Fibroblast of lung (primary cell): ENCODE results near the gene SLFN12L. TPM values are rescaled to one million over a fixed set of nuclear protein-coding genes. Genes with fewer than 3 reads are reported as not detected.

Experiments used
- DNase-seq, 2 donors: peaks; one replicate each; pipeline versions ENCODE4 v3.0.0 to v3.0.0-alpha.2; 2010; ENCODE audit warnings: low read depth in 2 of 2
- H2AFZ ChIP-seq: 2 replicates; pipeline ENCODE4 v1.5.1; 2012; ENCODE audit warnings: low read length, control low read depth, inconsistent platforms
- H3K27ac ChIP-seq: 2 replicates; pipeline ENCODE4 v1.5.1; 2011; ENCODE audit warnings: low read length, control low read depth; ENCODE audit not compliant: insufficient read depth
- H3K27me3 ChIP-seq: 2 replicates; pipeline ENCODE4 v1.5.1; 2011; ENCODE audit warnings: mild to moderate bottlenecking, low read length; ENCODE audit not compliant: control insufficient read depth, insufficient read depth
- H3K36me3 ChIP-seq: 2 replicates; pipeline ENCODE4 v1.5.1; 2011; ENCODE audit warnings: low read length; ENCODE audit not compliant: control insufficient read depth, insufficient read depth
- H3K4me1 ChIP-seq: 2 replicates; pipeline ENCODE4 v1.5.1; 2011; ENCODE audit warnings: low read length; ENCODE audit not compliant: control insufficient read depth, insufficient read depth; ENCODE audit errors: extremely low read depth
- H3K4me2 ChIP-seq: 2 replicates; pipeline ENCODE4 v1.5.1; 2011; ENCODE audit warnings: low read length, control low read depth; ENCODE audit not compliant: insufficient read depth; ENCODE audit errors: extremely low read depth
- H3K4me3 ChIP-seq, 4 experiments: fragments of 200-600 bp in 1 of 4; sonication (generic) in 1 of 4; replicated peaks in 1 of 4; 2 replicates each; pipeline ENCODE4 v1.5.1; 2011 to 2016; ENCODE audit warnings: low read length in 4 of 4, low read depth in 3 of 4, mild to moderate bottlenecking in 3 of 4, control low read depth in 2 of 4, inconsistent platforms in 1 of 4, mixed read lengths in 1 of 4; ENCODE audit not compliant: insufficient read depth in 1 of 4; ENCODE audit errors: control extremely low read depth in 1 of 4
- H3K79me2 ChIP-seq: 2 replicates; pipeline ENCODE4 v1.5.1; 2012; ENCODE audit warnings: mild to moderate bottlenecking, low read length, inconsistent platforms; ENCODE audit not compliant: control insufficient read depth, insufficient read depth
- H3K9ac ChIP-seq: 2 replicates; pipeline ENCODE4 v1.5.1; 2011; ENCODE audit warnings: mild to moderate bottlenecking, low read length, control low read depth; ENCODE audit not compliant: insufficient read depth
- H3K9me3 ChIP-seq: 2 replicates; pipeline ENCODE4 v1.5.1; 2012; ENCODE audit warnings: low read depth, low read length; ENCODE audit not compliant: control insufficient read depth, insufficient read depth
- H4K20me1 ChIP-seq: 2 replicates; pipeline ENCODE4 v1.5.1; 2011; ENCODE audit warnings: low read length; ENCODE audit not compliant: control insufficient read depth, insufficient read depth; ENCODE audit errors: extremely low read depth
- CTCF ChIP-seq, 2 donors: IDR thresholded peaks in 1 of 2; conservative IDR thresholded peaks in 1 of 2; 1 replicate in 1 of 2; 2 replicates in 1 of 2; pipeline ENCODE4 v1.5.1; 2011 to 2012; ENCODE audit warnings: low read length in 2 of 2, control low read depth in 1 of 2, inconsistent platforms in 1 of 2, low read depth in 1 of 2, mild to moderate bottlenecking in 1 of 2
- EZH2 ChIP-seq: IDR thresholded peaks from 2 replicates; pipeline ENCODE4 v1.5.1; 2012; ENCODE audit warnings: low read length, control low read depth, mild to moderate bottlenecking; ENCODE audit errors: missing control alignments
- polyA plus RNA-seq, 2 donors: library from polyadenylated mRNA; depleted of rRNA in 1 of 2; stranded (reverse) in 1 of 2; unstranded in 1 of 2; fragments of >200 nt; gene quantifications; 2 replicates each; pipeline ENCODE4 v1.2.1, GENCODE V29; 2011 to 2012; ENCODE audit warnings: missing spikeins in 1 of 2
- total RNA-seq: library from RNA; depleted of rRNA; stranded (reverse); fragments of >200 nt; gene quantifications from 2 replicates; pipeline ENCODE4 v1.2.1, GENCODE V29; 2014

Gene SLFN12L
- total and polyA plus RNA-seq, 2 donors (not counting 1 experiment from before 2014, with no cell fraction given) = 0.09 to 0.17 TPM

DNA sequence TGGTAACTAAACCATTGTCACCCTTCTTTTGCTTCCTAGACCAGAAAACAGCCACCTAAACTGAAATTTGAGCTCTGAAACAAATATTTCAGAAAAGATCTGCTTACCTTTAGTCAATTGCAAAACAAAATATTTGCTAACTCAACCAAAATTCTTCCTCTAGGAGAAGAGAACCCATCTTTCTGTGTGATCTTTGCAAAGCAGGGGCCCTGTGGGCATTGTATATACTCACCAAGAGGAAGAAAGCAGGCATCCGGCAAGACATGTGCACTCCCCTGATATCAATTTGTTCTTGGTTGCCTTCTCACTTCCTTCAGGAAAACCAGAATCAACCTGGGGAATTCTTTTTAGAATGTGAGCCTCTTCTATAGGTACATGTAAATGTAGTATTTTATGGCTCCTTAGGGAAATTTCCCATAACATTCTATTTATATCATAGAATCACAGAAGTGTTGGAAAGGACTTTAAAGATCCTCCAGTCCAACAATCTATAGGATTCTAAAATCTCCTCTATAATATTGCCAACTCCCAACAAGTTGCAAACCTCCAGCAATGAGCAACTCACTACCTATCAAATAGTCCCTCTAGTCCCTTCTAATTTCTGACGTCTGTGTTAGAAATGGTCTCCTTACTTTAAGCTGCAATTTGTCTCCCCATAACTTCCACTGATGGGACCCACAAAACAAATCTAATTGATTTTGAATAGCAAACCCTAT, 22.2 kb upstream of the SLFN12L start:
- no peak overlapping the region for H3K4me3 ChIP-seq
- H3K4me2 ChIP-seq = no peak overlapping the region
- H3K79me2 ChIP-seq = no peaks in the 10 kb centered on the region
- H3K9ac ChIP-seq = no peak overlapping the region
- no peaks in the 10 kb centered on the region for H3K36me3 ChIP-seq
- no peaks in the 10 kb centered on the region for H4K20me1 ChIP-seq
- H3K4me1 ChIP-seq = no peaks in the 10 kb centered on the region
- no peak overlapping the region for H2AFZ ChIP-seq
- no peak for TF ChIP-seq CTCF (conservative IDR thresholded peaks at IDR 0.05 in 1 of 2, IDR thresholded peaks at IDR 0.05 in 1 of 2; ENCODE audit: low read depth in 1 of 2, low read length in 2 of 2)
- no peak for TF ChIP-seq EZH2
- no peaks in the 10 kb centered on the region for H3K9me3 ChIP-seq
- no peak overlapping the region for H3K27ac ChIP-seq
- DNase-seq = no peak
- peaks cover 12% of the 10 kb centered on the region for H3K27me3 ChIP-seq

- Histone ChIP-seq H3K27me3 (peaks cover 14% of the 10 kb centered on the region), H3K4me1 (no peaks in the 10 kb centered on the region), H2AFZ (no peak overlapping the region), H3K36me3 (no peaks in the 10 kb centered on the region), H4K20me1 (no peaks in the 10 kb centered on the region), H3K27ac (no peak overlapping the region), H3K9ac (no peak overlapping the region), H3K4me2 (no peak overlapping the region), H3K9me3 (no peaks in the 10 kb centered on the region), H3K79me2 (no peaks in the 10 kb centered on the region), H3K4me3 (no peak overlapping the region)
- TF ChIP-seq CTCF (conservative IDR thresholded peaks at IDR 0.05 in 1 of 2, IDR thresholded peaks at IDR 0.05 in 1 of 2; ENCODE audit: low read depth in 1 of 2, low read length in 2 of 2) (no peak), EZH2 (no peak)
- DNase-seq = no peak
These were observed 19.9 kb upstream of the SLFN12L start for GRCh38 chr17:35557353-35557752.

DNA sequence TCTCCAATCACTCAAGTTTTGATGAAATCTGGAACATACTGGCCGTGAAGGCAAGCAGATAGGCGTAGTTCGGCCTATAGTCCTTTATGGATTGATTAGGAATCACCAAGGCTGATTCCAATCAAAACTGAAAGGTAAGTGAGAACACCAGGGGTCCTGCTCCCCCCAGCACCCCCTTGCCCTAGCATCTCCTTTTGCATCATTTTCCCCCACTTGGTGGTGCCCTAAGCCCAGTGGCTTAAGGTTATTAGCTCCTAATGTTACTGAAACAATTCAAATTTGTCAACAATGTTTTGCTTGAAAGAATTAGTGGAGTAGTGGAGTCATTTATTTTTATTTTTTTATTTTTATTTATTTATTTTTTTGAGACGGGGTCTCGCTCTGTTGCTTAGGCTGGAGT, 18.2 kb upstream of the SLFN12L start:
- Histone ChIP-seq H3K27me3 (peaks cover 14% of the 10 kb centered on the region), H3K4me2 (no peak overlapping the region), H3K79me2 (no peaks in the 10 kb centered on the region), H3K27ac (no peak overlapping the region), H4K20me1 (no peaks in the 10 kb centered on the region), H2AFZ (no peak overlapping the region), H3K4me3 (no peak overlapping the region), H3K4me1 (no peaks in the 10 kb centered on the region), H3K9me3 (no peaks in the 10 kb centered on the region), H3K36me3 (no peaks in the 10 kb centered on the region), H3K9ac (no peak overlapping the region)
- DNase-seq = no peak
- TF ChIP-seq CTCF (conservative IDR thresholded peaks at IDR 0.05 in 1 of 2, IDR thresholded peaks at IDR 0.05 in 1 of 2; ENCODE audit: low read depth in 1 of 2, low read length in 2 of 2) = peak in 1 of 2 donors; percentile 17
- no peak for TF ChIP-seq EZH2
